HL-60 (cell line): ENCODE results near the gene JAM2.

ENCODE experiments used
- DNase-seq, 2 experiments: peaks; one replicate each; pipeline ENCODE4 v3.0.0-alpha.2; 2010 to 2020; ENCODE audit warnings: low read depth in 1 of 2, low spot score in 1 of 2
- H3K27ac ChIP-seq: fragments of 250-450 bp; sonication (Bioruptor Pico); replicated peaks from 2 replicates; pipeline ENCODE4 v1.5.1; 2020; ENCODE audit warnings: mild to moderate bottlenecking, moderate library complexity
- H3K27me3 ChIP-seq: fragments of 250-450 bp; sonication (Bioruptor Pico); 2 replicates; pipeline ENCODE4 v1.5.1; 2021; ENCODE audit warnings: mild to moderate bottlenecking, moderate library complexity; ENCODE audit not compliant: insufficient read depth, poor library complexity, severe bottlenecking
- H3K4me3 ChIP-seq: replicated peaks from 2 replicates; pipeline ENCODE4 v1.5.1; 2011; ENCODE audit warnings: mild to moderate bottlenecking, control low read depth, low read length; ENCODE audit not compliant: insufficient read depth
- CTCF ChIP-seq: IDR thresholded peaks from one replicate; pipeline ENCODE4 v1.5.1; 2011; ENCODE audit warnings: low read length, control low read depth, inconsistent platforms; ENCODE audit not compliant: insufficient read depth
- GABPA ChIP-seq: IDR thresholded peaks from 2 replicates; pipeline ENCODE4 v1.6.1; 2012; ENCODE audit warnings: low read depth
- POLR2AphosphoS5 ChIP-seq: IDR thresholded peaks from 2 replicates; pipeline ENCODE4 v1.6.1; 2012; ENCODE audit warnings: low read depth
- REST ChIP-seq: IDR thresholded peaks from 2 replicates; pipeline ENCODE4 v1.6.1; 2012; ENCODE audit warnings: low read depth; ENCODE audit not compliant: insufficient replicate concordance
- SPI1 ChIP-seq: IDR thresholded peaks from 2 replicates; pipeline ENCODE4 v1.6.1; 2012; ENCODE audit warnings: low read depth, mild to moderate bottlenecking, borderline replicate concordance

Gene JAM2

GRCh38 chr21:25643486-25643885, 4.4 kb downstream of the JAM2 start:
- no peak for TF ChIP-seq SPI1
- no peak for TF ChIP-seq CTCF
- no peak for TF ChIP-seq POLR2AphosphoS5
- no peak for TF ChIP-seq REST
- no peak for TF ChIP-seq GABPA
- DNase-seq = no peak
- peaks cover 18% of the 10 kb centered on the region for H3K27me3 ChIP-seq
- H3K27ac ChIP-seq = no peak overlapping the region
- H3K4me3 ChIP-seq = no peak overlapping the region

GRCh38 chr21:25646474-25646873, 7.4 kb downstream of the JAM2 start:
- Histone ChIP-seq H3K27ac (no peak overlapping the region), H3K4me3 (no peak overlapping the region), H3K27me3 (no peaks in the 10 kb centered on the region)
- no peak for DNase-seq
- TF ChIP-seq POLR2AphosphoS5 (no peak), SPI1 (no peak), GABPA (no peak), REST (no peak), CTCF (no peak)

GRCh38 chr21:25647647-25648046, 8.6 kb downstream of the JAM2 start:
- H3K27me3 ChIP-seq = no peaks in the 10 kb centered on the region
- no peak overlapping the region for H3K4me3 ChIP-seq
- peak in 1 of 2 experiments; percentile 15 for DNase-seq
- no peak overlapping the region for H3K27ac ChIP-seq
- TF ChIP-seq SPI1 = no peak
- TF ChIP-seq REST = no peak
- TF ChIP-seq POLR2AphosphoS5 = no peak

- no peak for DNase-seq
- no peak for TF ChIP-seq GABPA
- TF ChIP-seq REST = no peak
- no peak for TF ChIP-seq POLR2AphosphoS5
- no peak for TF ChIP-seq CTCF
- no peak for TF ChIP-seq SPI1
- no peak overlapping the region for H3K27ac ChIP-seq
Observed at GRCh38 chr21:25649146-25649545, 10.1 kb downstream of the JAM2 start.

More at GRCh38 chr21:25649146-25649545, 10.1 kb downstream of the JAM2 start:
- no peaks in the 10 kb centered on the region for H3K27me3 ChIP-seq
- no peak overlapping the region for H3K4me3 ChIP-seq
